Suppressor macrophage (primary cell): ENCODE measurements around the gene ANKRD24.
"Not testable (repeated sequence)": the region's sequence is repeated elsewhere in the genome, so short reads cannot be mapped to it uniquely, and the experiment has no call there.

Experiments used
- DNase-seq, 4 experiments: peaks; one replicate each; pipeline ENCODE4 v3.0.0-alpha.2; 2020 to 2022
- total RNA-seq, 17 experiments: gene quantifications; one replicate each; lab custom pipeline; 2026; ENCODE audit warnings: mixed read lengths in 6 of 17, inconsistent platforms in 3 of 17; lab: John Stamatoyannopoulos, UW

ANKRD24 gene
- total RNA-seq = 0.22 to 3.3 (median 0.64) reads per million in 17 experiments

DNA sequence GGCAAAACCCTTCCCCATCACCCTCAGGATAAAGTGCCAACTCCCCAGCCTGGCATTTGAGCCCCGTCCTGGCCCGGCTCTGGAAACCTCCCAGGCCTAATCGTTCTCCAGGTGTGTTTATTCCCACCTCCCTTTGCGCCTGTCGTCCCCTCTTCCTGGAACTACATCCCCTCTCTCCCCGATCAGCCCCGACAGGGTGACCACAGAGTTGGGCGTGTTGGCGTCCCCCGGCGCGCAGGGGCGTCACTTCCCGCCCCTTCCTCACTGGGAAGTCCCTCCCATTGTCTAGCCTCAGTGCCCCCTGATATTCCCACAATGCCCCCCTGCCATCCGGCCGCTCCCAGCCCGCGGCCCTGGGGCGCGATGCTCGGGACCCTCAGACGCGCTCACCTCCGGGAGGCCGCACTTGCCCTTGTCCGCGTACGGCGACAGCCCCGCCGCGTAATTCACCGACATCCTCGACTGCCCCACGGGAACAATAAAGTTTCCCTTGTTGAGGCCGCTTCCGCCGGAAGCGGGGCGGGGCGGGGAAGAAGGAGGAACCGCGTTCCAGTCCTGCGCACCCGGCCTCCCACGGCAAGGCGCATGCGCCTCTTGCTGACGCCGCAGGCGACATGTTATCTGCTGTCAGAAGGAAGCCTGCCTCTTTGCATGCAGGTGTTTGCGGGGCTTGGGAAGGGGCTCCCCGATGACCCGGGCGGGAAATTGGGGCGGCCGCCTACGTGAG lies at the start of gene ANKRD24, which contains the start of gene SIRT6:
Gene ANKRD24, plus strand, starts transcription at position 606 of the 727 bp plus-strand sequence. CDS start 3,737 bp downstream, outside the sequence.
Gene SIRT6, minus strand, starts transcription at position 480 of the 727 bp plus-strand sequence. Its CDS starts 24 bp downstream, at position 456.
- peak; percentile 97 to 99 (median 98) for DNase-seq

DNA sequence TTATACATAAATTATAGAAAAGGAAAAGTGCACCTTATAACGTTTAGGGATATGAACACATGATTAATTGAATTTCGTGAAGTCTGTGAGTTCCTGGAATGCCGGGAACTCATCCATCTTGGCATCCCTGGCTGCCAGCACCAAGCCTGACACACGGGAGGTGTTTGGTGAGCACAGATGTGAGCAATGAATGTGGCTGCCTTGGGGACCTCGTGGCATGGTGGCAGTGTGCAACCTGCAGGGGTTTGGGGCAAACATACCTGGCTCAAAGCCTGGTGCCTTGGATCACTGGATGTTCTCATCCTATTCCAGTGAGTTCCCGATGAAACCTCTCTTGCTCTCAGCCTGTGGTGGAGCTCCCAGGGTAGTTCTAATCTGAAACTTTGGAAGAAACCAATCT lies 48.1 kb upstream of the ANKRD24 start:
- no peak for DNase-seq

DNA sequence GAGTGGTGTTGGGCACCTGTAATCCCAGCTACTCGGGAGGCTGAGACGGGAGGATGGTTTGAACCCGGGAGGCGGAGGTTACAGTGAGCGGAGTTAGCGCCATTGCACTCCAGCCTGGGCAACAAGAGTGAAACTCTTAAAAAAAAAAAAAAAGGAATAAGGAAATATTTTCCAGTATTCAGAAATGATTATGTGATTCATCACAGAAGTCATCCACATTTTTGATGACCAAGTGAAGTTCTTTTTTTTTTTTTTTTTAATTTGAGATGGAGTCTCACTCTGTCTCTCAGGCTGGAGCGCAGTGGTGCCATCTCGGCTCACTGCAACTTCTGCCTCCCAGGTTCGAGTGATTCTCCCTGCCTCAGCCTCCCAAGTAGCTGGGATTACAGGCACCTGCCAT lies 47.1 kb upstream of the ANKRD24 start:
- DNase-seq = peak in 1 of 4 experiments; percentile 35

DNA sequence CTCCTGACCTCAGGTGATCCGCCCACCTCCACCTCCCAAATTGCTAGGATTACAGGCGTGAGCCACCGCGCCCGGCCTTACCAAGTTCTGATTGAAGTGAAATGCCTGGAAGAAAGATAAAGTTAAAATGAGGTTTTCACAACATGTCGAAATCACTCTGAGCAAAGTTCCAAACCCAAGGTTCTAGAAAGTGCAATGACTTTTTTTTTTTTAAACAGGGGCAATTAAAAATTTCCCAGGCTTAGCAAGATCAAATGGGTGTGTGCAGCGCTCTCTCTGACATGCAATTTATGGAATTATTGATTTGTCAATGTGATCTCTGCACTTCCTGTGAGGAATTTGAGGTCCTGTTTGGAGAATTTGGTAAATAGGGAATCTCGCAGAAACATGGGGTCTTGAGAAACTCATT lies 45.8 kb upstream of the ANKRD24 start:
- DNase-seq = no peak

DNA sequence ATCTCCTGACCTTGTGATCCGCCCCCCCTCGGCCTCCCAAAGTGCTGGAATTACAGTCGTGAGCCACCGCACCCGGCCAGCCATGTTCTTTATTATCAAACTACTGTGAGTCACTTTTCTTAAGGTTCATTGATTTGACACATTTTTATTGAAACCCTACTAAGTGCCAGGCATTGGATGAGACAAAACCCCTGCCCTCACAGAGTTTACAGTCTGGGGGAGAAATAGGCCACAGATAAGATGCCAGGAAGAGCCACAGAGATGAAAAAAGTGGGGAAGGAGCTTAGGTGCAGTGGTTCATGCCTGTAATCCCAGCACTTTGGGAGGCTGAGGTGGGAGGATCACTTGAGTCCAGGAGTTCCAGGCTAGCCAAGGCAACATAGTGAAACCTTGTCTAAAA lies 44.0 kb upstream of the ANKRD24 start:
- no peak for DNase-seq

DNA sequence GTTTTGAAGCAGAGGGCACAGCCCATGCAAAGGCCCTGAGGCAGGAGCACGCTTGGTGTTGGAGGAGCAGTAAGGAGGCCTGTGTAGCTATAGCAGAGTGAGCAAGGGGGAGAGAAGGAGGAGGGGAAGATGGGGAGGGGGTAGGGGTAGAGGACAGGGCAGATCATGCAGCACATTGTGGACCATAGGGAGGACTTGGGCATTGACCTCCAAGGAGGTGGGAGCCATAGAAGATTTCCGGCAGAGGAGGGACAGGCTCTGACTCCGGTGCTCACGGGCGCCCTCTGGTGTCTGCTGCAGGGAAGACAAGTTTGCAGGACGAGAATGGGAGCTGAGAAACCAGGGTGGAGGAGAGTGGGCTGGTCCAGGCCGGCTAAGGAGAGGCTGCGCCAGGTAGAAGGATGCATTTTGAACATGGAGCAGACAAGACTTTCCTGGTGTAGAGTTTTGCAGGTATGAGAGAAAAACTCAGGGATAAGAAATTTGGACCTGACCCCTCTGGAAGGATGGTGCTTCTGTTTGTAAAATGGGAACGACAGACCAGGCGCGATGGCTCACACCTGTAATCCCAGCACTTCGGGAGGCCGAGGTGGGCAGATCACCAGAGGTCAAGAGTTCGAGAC lies 42.8 kb upstream of the ANKRD24 start:
- DNase-seq = peak; percentile 77 to 87 (median 84)

DNA sequence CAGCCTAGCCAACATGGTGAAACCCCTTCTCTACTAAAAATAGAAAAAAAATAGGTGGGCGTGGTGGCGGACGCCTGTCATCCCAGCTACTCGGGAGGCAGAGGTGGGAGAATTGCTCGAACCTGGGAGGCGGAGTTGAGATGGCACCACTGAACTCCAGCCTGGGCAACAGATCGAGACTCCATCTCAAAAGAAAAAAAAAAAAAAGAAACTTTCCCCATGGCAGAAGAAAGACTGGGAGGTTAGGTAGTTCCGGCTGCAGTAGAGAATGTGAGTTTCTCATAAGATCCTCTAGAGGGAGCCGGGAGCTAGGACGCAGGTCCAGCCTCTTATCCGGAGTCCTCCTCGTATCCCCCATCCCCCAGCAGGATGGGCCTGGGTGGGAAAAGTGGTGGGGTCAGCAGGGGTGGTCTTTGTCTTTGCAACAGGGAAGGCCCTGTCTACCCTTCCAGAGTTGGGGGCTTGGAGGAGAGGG lies 42.2 kb upstream of the ANKRD24 start:
- peak; percentile 56 to 82 (median 70) for DNase-seq

DNA sequence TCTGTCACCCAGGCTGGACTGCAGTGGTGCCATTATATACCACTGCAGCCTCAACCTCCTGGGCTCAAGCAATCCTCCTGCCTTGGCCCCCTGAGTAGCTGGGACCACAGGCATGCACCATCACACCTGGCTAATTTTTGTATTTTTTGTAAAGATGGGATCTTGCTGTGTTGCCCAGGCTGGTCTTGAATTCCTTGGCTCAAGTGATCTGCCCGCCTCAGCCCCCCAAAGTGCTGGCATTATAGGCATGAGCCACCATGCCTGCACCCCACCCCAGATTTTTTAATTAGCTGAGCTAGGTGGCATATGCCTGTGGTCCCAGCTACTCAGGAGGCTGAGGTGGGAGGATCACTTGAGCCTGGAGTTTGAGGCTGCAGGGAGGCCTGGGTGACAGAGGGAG lies 39.6 kb upstream of the ANKRD24 start:
- DNase-seq = not testable (repeated sequence)

DNA sequence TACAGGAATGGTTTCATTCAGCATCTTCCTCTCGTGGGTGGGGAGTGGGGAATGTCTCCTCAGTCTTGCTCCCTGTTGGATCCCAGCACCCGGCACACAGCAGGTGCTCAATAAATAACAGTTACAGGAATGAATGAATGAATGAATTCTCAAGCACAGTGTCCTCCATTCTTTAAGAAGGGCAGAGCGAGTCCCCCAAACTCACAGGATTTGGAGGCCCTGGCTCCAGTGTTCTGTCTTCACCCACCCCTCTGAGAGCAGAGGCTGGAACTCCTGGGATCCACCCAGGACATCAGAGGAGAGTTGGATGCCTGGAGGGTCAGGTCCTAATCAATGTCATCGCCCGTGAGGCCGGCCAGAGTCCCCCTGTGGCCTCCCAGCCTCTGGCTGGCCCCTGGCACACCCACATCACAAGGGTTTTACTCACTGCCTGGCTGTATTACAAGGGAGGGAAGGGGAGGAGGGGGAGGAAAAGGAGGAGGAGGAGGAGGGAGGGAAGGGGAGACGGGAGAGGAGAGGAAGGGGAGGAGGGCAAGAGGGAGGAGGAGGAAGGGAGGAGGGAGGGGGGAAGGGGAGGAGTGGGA lies 37.7 kb upstream of the ANKRD24 start:
- peak in 1 of 4 experiments; percentile 28 for DNase-seq

DNA sequence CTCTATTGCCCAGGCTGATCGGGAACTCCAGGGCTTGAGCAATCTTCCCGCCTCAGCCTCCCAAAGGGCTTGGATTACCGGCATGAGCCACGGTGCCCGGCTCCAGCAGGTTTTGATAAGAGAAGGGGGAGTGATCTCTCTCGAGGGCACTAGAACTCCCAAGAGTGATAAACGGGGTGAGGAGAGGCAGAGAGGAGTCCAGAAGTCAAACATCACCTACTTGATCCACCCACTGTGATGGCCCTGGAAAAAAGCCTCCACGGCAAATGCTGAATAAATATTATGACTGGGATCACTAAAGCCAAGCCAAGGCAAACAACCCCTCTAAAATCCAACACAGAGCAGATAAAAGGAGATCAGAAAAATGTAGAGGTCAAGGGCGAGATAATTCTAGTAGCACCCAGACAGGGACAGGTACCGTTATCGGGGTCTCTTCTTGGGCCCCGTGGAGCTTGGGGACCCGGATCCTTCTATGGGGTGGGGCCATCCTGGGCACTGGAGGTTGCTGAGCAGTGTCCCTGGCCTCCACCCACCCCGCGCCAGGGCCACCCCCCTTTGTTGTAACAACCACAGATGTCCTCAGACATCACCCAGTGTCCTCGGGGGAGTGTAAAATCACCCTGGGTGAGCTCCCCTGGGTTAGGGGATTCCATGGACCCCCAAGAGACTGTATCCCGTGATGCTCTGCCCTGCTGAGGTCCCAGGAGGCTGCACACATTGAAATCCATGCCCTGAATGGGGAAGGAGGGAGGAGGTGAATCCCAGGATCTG lies 32.8 kb upstream of the ANKRD24 start:
- DNase-seq = no peak

DNA sequence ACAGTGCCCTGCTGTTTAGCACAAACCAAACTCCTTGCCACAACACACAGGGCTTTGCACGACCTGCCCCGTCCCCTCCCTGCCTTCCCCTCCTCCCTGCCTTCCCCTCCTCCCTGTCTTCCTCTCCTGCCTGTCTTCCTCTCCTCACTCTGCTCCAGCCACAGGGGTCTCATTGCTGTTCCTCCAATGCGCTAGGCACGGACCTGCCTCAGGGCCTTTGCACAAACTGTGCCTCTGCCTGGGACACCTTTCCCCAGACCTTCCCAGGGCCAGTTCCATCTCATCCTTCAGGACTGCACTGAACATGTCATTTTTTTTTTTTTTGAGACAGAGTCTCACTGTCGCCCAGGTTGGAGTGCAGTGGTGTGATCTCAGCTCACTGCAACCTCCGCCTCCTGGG lies 30.9 kb upstream of the ANKRD24 start:
- DNase-seq = no peak

DNA sequence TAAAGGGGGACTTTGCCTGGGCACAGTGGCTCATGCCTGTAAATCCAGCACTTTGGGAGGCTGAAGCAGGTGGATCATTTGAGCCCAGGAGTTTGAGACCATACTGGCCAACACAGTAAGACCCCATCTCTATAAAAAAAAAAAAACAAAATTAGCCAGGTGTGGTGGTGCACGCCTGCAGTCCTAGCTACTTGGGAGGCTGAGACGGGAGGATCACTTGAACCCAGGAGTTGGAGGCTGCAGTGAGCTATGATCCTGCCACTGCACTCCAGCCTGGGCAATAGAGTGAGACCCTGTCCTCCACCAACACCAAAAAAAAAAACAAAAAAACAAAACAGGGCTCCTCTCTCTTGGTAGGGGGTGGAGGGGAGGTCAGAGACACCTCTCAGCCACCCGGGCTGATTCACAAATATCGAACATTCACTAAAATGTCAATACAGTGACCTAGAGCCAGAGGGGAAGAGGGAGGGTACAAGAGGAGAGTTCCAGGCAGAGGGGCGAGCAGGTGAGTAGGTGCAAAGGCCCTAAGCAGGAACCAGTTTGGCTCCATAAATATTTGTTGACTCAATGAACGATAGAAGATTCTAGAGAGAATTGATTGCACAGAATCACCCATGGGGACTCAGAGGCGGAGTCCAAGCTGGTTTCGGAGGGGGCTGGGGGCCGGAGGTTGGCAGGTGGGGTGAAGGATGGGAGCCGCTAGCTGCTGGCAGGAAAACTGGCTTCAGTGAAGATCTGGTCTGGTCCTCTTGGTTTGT lies 30.1 kb upstream of the ANKRD24 start:
- no peak for DNase-seq

DNA sequence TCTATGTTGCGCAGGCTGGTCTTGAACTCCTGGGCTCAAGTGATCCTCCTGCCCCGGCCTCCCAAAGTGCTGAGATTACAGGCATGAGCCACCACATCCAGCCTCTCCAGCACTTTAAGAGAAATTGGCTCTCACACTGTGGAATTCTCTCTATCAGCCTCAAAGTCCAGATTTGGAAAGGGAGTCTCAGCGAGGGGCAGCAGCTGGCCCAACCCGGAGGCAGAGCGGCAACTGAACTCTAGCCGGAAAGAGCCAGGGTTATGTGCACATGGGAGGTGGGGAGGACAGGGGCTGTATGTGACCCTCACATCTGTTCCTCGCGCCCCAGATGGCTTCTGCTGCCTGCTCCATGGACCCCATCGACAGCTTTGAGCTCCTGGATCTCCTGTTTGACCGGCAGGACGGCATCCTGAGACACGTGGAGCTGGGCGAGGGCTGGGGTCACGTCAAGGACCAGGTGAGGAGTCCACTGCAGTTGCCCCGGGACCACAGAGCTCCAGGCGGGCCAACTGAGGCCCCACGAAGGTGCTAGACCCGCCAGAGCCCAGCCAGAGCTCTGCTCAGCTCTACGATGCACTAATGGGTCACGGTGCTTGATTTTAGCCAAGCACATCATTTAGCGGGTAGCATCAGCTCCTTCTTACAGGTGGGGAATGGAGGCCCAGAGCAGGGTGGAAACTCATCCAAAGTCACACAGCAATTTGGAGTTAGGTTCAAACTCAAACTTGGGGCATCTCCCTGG lies 27.7 kb upstream of the ANKRD24 start:
- DNase-seq = no peak

DNA sequence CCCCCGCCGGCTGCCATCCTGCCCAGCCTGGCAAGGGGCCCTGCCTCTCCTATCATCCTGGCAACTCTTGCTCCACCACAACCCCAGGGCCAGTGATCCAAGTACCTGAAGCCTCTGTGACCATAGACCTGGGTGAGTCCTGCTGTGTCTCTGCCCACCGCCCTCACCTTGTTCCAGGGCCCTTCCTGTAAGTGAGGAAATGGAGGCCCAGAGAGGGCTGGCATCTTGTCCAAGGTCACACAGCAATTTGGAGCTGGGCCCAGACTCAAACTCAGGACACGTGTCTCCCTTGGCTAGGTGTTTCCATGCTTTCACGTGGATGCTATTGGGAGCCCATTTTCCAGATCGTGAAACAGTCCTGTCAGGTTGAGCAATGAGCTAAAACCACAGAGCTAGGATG lies 25.3 kb upstream of the ANKRD24 start:
- no peak for DNase-seq

DNA sequence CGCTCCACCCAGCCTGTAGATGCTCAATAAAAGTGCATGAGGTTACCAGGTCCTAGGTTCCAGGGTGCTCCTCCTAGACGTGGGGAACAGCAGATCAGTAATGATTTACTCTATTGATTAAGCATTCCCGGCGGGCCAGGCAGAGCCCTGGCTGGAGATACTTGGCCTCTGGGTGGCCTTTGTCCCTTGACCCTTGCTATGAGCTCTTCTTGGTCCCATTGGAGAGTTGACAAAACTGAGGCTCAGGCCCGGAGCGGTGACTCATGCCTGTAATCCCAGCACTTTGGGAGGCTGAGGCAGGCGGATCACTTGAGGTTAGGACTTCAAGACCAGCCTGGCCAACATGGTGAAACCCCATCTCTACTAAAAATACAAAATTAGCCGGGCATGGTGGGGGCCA lies 24.5 kb upstream of the ANKRD24 start:
- DNase-seq = not testable (repeated sequence)

DNA sequence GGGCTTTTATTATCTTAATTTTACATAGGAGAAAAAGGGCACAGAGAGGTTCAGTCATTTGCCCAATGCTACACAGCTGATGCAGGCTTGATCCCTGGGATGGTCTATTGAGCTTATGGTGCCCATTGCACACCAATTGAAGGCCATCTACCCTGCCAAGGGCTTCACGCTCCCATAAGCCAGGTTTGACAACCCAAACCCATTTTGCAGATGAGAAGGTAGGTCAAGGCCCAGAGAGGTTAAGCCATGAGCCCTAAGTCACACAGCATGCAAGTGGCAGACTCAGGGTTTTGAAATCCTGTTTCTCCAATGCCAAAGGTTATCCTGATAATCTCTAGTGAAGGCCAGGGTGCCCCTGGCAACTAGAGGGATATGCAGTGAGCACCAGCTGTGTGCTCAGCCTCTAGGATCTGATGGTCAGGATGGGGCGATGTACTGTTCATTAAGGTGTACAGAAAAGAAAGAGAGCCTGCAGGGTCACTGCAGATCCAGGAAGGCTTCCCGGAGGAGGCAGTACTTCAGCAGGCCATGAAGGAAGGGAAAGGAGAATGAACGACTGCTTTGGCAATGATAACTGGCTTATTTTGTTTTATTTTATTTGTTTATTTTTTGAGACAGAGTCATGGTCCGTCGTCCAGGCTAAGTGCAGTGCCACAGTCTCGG lies 20.9 kb upstream of the ANKRD24 start:
- DNase-seq = no peak

DNA sequence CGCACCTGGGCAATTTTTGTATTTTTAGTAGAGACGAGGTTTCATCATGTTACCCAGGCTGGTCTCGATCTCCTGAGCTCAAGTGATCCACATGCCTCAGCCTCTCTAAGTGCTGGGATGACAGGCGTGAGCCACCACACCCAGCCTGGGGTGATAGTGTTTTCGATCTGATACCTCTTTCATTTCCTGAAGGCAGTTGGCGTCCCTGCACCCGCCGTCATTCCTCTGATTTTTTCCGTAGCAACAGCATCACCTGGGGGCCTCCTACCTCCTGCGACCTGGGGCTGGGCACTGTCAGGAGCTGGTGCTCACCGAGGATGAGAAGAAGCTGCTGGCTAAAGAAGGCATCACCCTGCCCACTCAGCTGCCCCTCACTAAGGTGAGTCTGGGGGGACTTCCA lies 18.2 kb upstream of the ANKRD24 start:
- DNase-seq = no peak

DNA sequence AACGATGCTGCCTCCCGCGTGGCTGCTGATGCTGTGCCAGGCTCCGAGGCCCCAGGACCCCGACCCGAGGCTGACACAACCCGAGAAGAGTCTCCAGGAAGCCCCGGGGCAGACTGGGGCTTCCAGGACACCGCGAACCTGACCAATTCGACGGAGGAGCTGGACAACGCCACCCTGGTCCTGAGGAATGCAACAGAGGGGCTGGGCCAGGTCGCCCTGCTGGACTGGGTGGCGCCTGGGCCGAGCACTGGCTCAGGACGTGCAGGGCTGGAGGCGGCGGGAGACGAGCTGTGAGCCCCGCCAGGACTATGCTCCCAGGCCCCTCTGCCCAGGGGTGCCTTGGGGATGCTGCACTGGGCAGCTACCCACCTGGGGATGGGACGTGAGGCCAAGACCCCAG lies 10.8 kb upstream of the ANKRD24 start:
- no peak for DNase-seq

DNA sequence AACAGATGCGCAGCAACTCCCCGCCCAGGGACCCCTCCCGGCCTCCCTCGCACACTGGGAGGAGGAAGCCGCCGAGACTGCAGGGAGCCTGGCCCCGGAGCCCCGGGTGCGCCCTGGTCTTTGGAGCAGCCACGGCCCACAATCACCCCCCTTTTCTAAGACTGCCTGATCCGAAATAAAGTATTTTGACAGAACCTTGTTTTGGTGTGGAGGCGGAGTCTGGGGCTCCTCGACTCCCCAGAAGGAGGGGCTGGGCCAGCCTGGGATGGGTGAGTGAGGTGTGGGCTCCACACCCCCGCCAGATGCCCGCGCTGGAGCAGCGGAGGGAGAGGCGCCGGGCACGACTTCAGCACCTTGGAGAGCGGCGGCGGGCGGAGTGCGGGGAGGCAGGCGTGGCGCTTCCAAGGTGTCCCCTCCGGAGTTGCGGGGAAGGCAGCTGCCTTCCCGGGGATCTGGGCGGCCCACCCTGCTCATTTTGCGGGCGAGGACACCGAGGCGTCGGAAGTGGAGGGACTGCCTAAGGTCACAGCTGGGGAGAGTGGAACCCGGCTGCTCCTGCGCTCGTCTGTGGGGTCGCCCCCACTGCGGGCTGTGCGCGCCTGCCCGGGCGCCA lies 9.5 kb upstream of the ANKRD24 start:
- peak; percentile 48 to 81 (median 64) for DNase-seq
